Measurements from ENCODE around the gene HDAC6. TPM values are rescaled to one million over a fixed set of nuclear protein-coding genes. Genes with fewer than 3 reads are reported as not detected.

The HDAC6 gene
- polyA plus RNA-seq, 6 donors from 2014 or later, result 11.9 to 26.6 (median 21.2) TPM

DNA sequence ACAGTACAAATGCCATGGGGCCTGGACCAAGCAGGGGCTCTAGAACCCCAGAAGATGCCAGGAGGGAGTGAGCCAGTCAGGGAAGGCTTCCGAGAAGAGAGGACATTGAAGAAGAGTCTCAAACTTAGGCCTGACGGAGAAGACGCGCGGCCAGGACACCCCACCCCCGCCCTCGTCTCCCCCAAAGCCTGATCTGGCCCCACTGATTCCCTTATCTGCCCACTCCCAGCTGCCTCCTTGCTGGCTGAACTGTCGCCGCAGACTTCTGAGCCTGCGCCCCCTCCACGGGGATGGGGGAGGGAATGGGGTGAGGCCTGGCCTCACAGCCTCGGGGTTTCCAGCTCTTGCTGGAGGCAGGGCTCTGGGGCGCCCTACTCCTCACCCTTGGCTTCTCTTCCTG lies 19.1 kb upstream of the HDAC6 start:
- H3K27ac Mint-ChIP-seq, result no peak overlapping the region
- DNase-seq (no peak), ATAC-seq (ENCODE audit: low read depth in 2 of 2) (no peak)
- peaks cover 3 to 23% (median 15%) of the 10 kb centered on the region in 3 donors for H3K27me3 Mint-ChIP-seq
- no peak overlapping the region for H3K4me3 Mint-ChIP-seq
- peaks cover 0 to 4% (median 0%) of the 10 kb centered on the region in 3 donors for H3K4me1 Mint-ChIP-seq
- no peaks in the 10 kb centered on the region for H3K36me3 Mint-ChIP-seq
- H3K9me3 Mint-ChIP-seq, result peaks cover 0 to 2% (median 0%) of the 10 kb centered on the region in 7 donors

DNA sequence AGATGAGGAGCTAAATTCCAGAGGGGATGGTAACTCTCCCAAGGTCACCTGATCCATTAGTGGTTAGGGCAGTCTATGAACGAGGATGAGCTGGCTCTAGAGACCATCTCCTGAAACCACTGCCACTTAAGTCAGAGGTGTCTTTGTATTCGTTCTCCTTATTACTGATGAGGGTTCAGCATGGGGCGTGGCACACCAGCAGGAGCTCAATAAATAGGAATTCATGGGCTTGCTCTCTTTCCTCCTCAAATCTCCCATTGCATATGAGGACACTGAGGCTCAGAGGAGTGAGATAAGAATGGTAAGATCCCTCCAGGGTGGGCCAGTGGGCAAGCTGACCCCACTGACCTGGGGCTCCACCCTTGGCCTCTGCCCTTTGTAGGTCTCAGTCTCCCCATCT lies 17.1 kb upstream of the HDAC6 start:
- no peak overlapping the region for H3K4me3 Mint-ChIP-seq
- H3K9me3 Mint-ChIP-seq, result peaks cover 0 to 5% (median 0%) of the 10 kb centered on the region in 7 donors
- H3K4me1 Mint-ChIP-seq, result peaks cover 0 to 8% (median 0%) of the 10 kb centered on the region in 3 donors
- no peak overlapping the region for H3K27ac Mint-ChIP-seq
- H3K36me3 Mint-ChIP-seq, result peaks cover 0 to 8% of the 10 kb centered on the region in 2 donors
- no peak for DNase-seq
- ATAC-seq (ENCODE audit: low read depth in 2 of 2), result no peak
- peaks cover 7 to 34% (median 30%) of the 10 kb centered on the region in 3 donors for H3K27me3 Mint-ChIP-seq

DNA sequence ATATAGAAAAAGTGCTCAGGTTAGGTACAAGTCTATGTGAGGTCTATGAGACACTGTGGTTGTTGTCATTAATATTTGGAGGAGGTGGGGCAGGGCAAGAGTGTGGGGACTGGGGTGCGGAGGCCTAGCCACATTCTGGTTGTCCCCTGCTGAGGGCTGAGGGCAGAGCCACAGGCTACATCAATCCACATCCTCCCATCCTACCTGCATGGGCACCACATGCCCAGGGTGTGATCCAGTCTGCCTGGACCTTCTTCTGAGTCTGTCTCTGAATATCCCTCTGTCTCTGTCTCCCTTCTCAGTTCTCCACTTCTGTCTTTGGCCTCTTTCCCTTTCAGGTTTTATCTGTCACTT lies 16.7 kb upstream of the HDAC6 start:
- Mint-ChIP-seq H3K4me1 (peaks cover 0 to 8% (median 0%) of the 10 kb centered on the region in 3 donors), H3K4me3 (no peak overlapping the region), H3K27me3 (peaks cover 7 to 39% (median 33%) of the 10 kb centered on the region in 3 donors), H3K36me3 (peaks cover 0 to 8% of the 10 kb centered on the region in 2 donors), H3K9me3 (peaks cover 0 to 5% (median 0%) of the 10 kb centered on the region in 7 donors), H3K27ac (no peak overlapping the region)
- DNase-seq (no peak), ATAC-seq (ENCODE audit: low read depth in 2 of 2) (no peak)

GRCh38 chrX:48785540-48786214 lies 16.2 kb upstream of the HDAC6 start:
- Mint-ChIP-seq H3K36me3 (peaks cover 0 to 8% of the 10 kb centered on the region in 2 donors), H3K9me3 (peaks cover 0 to 5% (median 0%) of the 10 kb centered on the region in 7 donors), H3K4me3 (no peak overlapping the region), H3K27ac (no peak overlapping the region), H3K27me3 (peaks cover 7 to 41% (median 36%) of the 10 kb centered on the region in 3 donors), H3K4me1 (peaks cover 0 to 12% (median 0%) of the 10 kb centered on the region in 3 donors)
- DNase-seq (no peak), ATAC-seq (ENCODE audit: low read depth in 2 of 2) (no peak)

- DNase-seq, result no peak
- H3K9me3 Mint-ChIP-seq, result peaks cover 0 to 4% (median 0%) of the 10 kb centered on the region in 7 donors
- peaks cover 0 to 12% (median 0%) of the 10 kb centered on the region in 3 donors for H3K4me1 Mint-ChIP-seq
- H3K27me3 Mint-ChIP-seq, result peaks cover 7 to 41% (median 36%) of the 10 kb centered on the region in 3 donors
- peak within 1 kb of the TSS in 1 of 6 donors; percentile 60 for H3K27ac Mint-ChIP-seq
- ATAC-seq (ENCODE audit: low read depth in 2 of 2), result no peak
- no peak within 1 kb of the TSS for H3K4me3 Mint-ChIP-seq
- H3K36me3 Mint-ChIP-seq, result peaks cover 0 to 8% of the 10 kb centered on the region in 2 donors
Observed at GRCh38 chrX:48786341-48786800, 15.5 kb upstream of the HDAC6 start, which contains the start of gene GATA1. GATA1 (plus strand) TSS chrX:48786590; CDS start chrX:48791110, 4,520 bp downstream.

DNA sequence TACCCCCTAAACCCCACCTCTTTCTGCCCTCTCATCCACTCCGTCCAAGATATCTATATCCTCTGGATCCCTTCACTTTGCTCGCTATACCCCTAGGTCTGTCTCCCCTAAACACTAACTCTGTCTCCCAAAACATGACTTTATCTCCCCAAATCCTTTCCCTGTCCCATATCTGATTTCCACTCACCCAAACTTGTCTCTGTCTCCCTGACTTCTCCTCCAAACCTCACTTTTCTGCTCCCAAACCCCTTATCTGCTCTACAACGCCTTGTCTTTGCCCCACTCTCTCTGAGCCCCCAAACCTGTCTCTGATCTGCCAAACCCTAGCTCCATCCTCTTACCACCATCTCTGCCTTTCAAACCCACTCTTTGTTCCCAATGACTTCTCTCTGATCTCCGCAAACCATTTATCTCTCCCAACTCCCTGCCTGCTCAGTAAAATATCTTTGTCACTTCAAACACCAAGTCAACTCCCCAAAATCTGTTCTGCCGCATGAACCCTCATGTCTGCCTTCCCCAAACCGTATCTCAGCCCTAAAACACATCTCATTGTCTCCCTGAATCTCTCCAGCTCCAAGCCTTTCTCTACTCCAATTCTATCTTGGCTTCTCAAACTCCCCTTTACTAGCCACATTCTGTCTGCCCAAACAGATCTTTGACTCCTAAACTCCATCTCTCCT lies 14.9 kb upstream of the HDAC6 start:
- H3K4me1 Mint-ChIP-seq, result peaks cover 0 to 12% (median 0%) of the 10 kb centered on the region in 3 donors
- H3K9me3 Mint-ChIP-seq, result peaks cover 0 to 4% (median 0%) of the 10 kb centered on the region in 7 donors
- peaks cover 7 to 41% (median 36%) of the 10 kb centered on the region in 3 donors for H3K27me3 Mint-ChIP-seq
- no peak overlapping the region for H3K4me3 Mint-ChIP-seq
- peak overlapping the region in 1 of 6 donors; percentile 60 for H3K27ac Mint-ChIP-seq
- DNase-seq, result no peak
- ATAC-seq (ENCODE audit: low read depth in 2 of 2), result no peak
- peaks cover 0 to 8% of the 10 kb centered on the region in 2 donors for H3K36me3 Mint-ChIP-seq

- Mint-ChIP-seq H3K9me3 (peaks cover 0 to 4% (median 0%) of the 10 kb centered on the region in 7 donors), H3K4me3 (no peak overlapping the region), H3K27me3 (peaks cover 7 to 41% (median 36%) of the 10 kb centered on the region in 3 donors), H3K36me3 (peaks cover 0 to 8% of the 10 kb centered on the region in 2 donors), H3K27ac (peak overlapping the region in 2 of 6 donors; percentile 6 to 51), H3K4me1 (peaks cover 0 to 12% (median 0%) of the 10 kb centered on the region in 3 donors)
- ATAC-seq (ENCODE audit: low read depth in 2 of 2) (no peak), DNase-seq (no peak)
Observed at GRCh38 chrX:48787505-48788443, 14.1 kb upstream of the HDAC6 start.

DNA sequence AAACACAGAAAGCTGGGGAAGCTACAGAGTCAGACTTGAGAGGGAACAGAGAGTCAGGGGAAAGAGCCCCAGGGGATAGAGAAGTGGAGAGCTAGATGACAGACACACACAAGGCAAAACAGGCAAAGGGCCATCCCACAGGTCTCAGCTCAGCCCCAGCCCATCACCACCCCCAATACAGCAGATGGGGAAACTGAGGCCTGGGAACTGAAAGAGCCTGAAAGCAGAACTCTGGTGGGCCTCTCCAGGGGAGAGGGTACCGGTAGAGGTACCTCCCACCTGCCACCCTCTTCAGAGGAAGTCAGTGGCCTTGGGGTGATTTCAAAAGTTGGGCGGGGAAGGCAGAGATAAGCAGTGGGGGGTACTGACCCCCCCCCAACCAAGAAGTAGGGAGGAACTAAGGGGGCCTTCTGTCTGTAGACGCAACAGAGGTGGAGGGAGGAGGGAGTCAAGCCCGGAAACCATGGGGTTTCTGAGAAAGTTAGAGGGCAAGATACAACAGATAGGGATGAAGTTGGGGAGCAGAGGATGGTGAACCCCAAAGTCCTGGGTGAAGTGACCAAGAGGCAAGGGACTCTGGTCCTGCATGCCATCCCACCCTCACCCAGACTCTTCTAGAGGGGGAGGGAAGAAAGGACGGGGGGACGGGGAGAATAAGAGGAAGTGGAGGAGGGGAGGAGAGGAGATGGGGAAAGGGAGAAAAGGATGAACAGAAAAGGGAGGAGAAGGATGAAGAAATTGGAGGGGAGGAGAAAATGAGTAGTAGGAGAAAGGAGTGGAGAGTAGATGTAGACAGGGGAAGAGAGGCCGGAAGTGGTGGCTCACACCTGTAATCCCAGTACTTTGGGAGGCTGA lies 12.3 kb upstream of the HDAC6 start:
- Mint-ChIP-seq H3K4me1 (peaks cover 0 to 12% (median 0%) of the 10 kb centered on the region in 3 donors), H3K27me3 (peaks cover 7 to 41% (median 36%) of the 10 kb centered on the region in 3 donors), H3K27ac (no peak overlapping the region), H3K4me3 (peak overlapping the region in 1 of 8 donors; percentile 41), H3K9me3 (peaks cover 0 to 4% (median 0%) of the 10 kb centered on the region in 7 donors), H3K36me3 (peaks cover 0 to 8% of the 10 kb centered on the region in 2 donors)
- ATAC-seq (ENCODE audit: low read depth in 2 of 2) (no peak), DNase-seq (no peak)

DNA sequence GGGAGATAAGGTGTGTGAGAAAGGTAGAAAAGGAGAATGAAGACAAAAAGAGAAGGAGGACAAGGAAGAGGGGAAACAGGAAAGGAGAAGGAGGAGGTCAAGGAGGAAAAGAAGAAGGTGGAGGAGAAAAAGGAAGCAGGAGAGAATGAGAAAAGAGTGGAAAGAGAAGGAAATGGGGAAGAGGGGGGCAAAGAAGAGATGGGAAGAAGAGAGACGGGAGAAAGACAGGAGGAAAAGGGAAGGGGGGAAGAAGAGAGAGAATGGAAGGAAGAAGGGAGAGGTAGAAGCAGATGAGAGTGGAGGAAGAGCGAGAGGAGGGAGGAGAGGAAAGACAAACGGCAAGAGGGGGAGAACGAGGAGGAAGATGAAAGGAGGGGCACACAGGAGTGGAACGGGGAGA lies 11.4 kb upstream of the HDAC6 start:
- Mint-ChIP-seq H3K27me3 (peaks cover 7 to 41% (median 33%) of the 10 kb centered on the region in 3 donors), H3K36me3 (peaks cover 0 to 8% of the 10 kb centered on the region in 2 donors), H3K4me3 (no peak overlapping the region), H3K4me1 (peaks cover 0 to 12% (median 0%) of the 10 kb centered on the region in 3 donors), H3K27ac (no peak overlapping the region), H3K9me3 (peaks cover 0 to 4% (median 0%) of the 10 kb centered on the region in 7 donors)
- DNase-seq (no peak), ATAC-seq (ENCODE audit: low read depth in 2 of 2) (no peak)

GRCh38 chrX:48791063-48791820 lies 10.6 kb upstream of the HDAC6 start:
- Mint-ChIP-seq H3K27ac (no peak overlapping the region), H3K9me3 (peaks cover 0 to 4% (median 0%) of the 10 kb centered on the region in 7 donors), H3K4me1 (peaks cover 0 to 12% (median 0%) of the 10 kb centered on the region in 3 donors), H3K4me3 (no peak overlapping the region), H3K36me3 (peaks cover 0 to 8% of the 10 kb centered on the region in 2 donors), H3K27me3 (peaks cover 7 to 44% (median 27%) of the 10 kb centered on the region in 3 donors)
- DNase-seq (no peak), ATAC-seq (ENCODE audit: low read depth in 2 of 2) (no peak)

GRCh38 chrX:48792219-48792618 lies 9.6 kb upstream of the HDAC6 start:
- no peak for DNase-seq
- Mint-ChIP-seq H3K27me3 (peaks cover 4 to 40% (median 19%) of the 10 kb centered on the region in 3 donors), H3K4me3 (no peak overlapping the region), H3K9me3 (peaks cover 0 to 4% (median 0%) of the 10 kb centered on the region in 7 donors), H3K4me1 (peaks cover 0 to 12% (median 0%) of the 10 kb centered on the region in 3 donors), H3K36me3 (peaks cover 0 to 8% of the 10 kb centered on the region in 2 donors), H3K27ac (no peak overlapping the region)
- no peak for ATAC-seq (ENCODE audit: low read depth in 2 of 2)
